GM06990 (cell line): ENCODE results near the gene ALG9.
"Not testable (repeated sequence)": the region's sequence is repeated elsewhere in the genome, so short reads cannot be mapped to it uniquely, and the experiment has no call there.

Experiments used
- DNase-seq: peaks from one replicate; pipeline ENCODE4 v3.0.0-alpha.2; 2011; ENCODE audit not compliant: insufficient read length; ENCODE audit errors: extremely low read depth
- H3K27me3 ChIP-seq: replicated peaks from 2 replicates; pipeline ENCODE4 v1.6.0; 2011; ENCODE audit warnings: low read length; ENCODE audit not compliant: control insufficient read depth, insufficient read depth
- H3K36me3 ChIP-seq: 2 replicates; pipeline ENCODE4 v1.5.1; 2011; ENCODE audit warnings: low read length; ENCODE audit not compliant: control insufficient read depth, insufficient read depth
- H3K4me3 ChIP-seq: replicated peaks from 2 replicates; pipeline ENCODE4 v1.5.1; 2011; ENCODE audit warnings: low read depth, mild to moderate bottlenecking, control low read depth, low read length
- CTCF ChIP-seq: IDR thresholded peaks from 2 replicates; pipeline ENCODE4 v1.5.1; 2011; ENCODE audit warnings: low read length, control low read depth, mild to moderate bottlenecking, inconsistent platforms; ENCODE audit not compliant: insufficient read depth, poor library complexity, severe bottlenecking

The ALG9 gene

GRCh38 chr11:111788464-111788863 is 82.9 kb downstream of the ALG9 start:
- Histone ChIP-seq H3K36me3 (peaks cover 4% of the 10 kb centered on the region; the same call in 1 of the 2 replicates), H3K4me3 (no peak overlapping the region), H3K27me3 (no peaks in the 10 kb centered on the region)
- no peak for TF ChIP-seq CTCF
- DNase-seq, result no peak

GRCh38 chr11:111788051-111788450 is 83.3 kb downstream of the ALG9 start:
- Histone ChIP-seq H3K27me3 (no peaks in the 10 kb centered on the region), H3K4me3 (no peak overlapping the region), H3K36me3 (peaks cover 4% of the 10 kb centered on the region; the same call in 1 of the 2 replicates)
- TF ChIP-seq CTCF, result no peak
- no peak for DNase-seq

- no peak overlapping the region for H3K4me3 ChIP-seq
- H3K36me3 ChIP-seq, result peaks cover 4% of the 10 kb centered on the region; the same call in 1 of the 2 replicates
- DNase-seq, result no peak
- H3K27me3 ChIP-seq, result no peaks in the 10 kb centered on the region
- TF ChIP-seq CTCF, result no peak
Observed at GRCh38 chr11:111785886-111786412, 85.4 kb downstream of the ALG9 start.

GRCh38 chr11:111785076-111785475 is 86.3 kb downstream of the ALG9 start:
- Histone ChIP-seq H3K36me3 (peaks cover 4% of the 10 kb centered on the region; the same call in 1 of the 2 replicates), H3K4me3 (no peak overlapping the region), H3K27me3 (no peaks in the 10 kb centered on the region)
- no peak for TF ChIP-seq CTCF
- no peak for DNase-seq

GRCh38 chr11:111784311-111784710 is 87.1 kb downstream of the ALG9 start:
- H3K4me3 ChIP-seq, H3K36me3 ChIP-seq, H3K27me3 ChIP-seq, DNase-seq: not testable (repeated sequence)

GRCh38 chr11:111782109-111782741 is 89.2 kb downstream of the ALG9 start:
- H3K36me3 ChIP-seq, result peaks cover 4% of the 10 kb centered on the region; the same call in 1 of the 2 replicates

More at GRCh38 chr11:111782109-111782741, 89.2 kb downstream of the ALG9 start:
- Histone ChIP-seq H3K27me3 (no peaks in the 10 kb centered on the region), H3K4me3 (no peak overlapping the region)
- TF ChIP-seq CTCF, result no peak
- no peak for DNase-seq
